ENCODE results near the gene KCNG1.
"Not testable (repeated sequence)": the region's sequence is repeated elsewhere in the genome, so short reads cannot be mapped to it uniquely, and the experiment has no call there.

KCNG1 gene

DNA sequence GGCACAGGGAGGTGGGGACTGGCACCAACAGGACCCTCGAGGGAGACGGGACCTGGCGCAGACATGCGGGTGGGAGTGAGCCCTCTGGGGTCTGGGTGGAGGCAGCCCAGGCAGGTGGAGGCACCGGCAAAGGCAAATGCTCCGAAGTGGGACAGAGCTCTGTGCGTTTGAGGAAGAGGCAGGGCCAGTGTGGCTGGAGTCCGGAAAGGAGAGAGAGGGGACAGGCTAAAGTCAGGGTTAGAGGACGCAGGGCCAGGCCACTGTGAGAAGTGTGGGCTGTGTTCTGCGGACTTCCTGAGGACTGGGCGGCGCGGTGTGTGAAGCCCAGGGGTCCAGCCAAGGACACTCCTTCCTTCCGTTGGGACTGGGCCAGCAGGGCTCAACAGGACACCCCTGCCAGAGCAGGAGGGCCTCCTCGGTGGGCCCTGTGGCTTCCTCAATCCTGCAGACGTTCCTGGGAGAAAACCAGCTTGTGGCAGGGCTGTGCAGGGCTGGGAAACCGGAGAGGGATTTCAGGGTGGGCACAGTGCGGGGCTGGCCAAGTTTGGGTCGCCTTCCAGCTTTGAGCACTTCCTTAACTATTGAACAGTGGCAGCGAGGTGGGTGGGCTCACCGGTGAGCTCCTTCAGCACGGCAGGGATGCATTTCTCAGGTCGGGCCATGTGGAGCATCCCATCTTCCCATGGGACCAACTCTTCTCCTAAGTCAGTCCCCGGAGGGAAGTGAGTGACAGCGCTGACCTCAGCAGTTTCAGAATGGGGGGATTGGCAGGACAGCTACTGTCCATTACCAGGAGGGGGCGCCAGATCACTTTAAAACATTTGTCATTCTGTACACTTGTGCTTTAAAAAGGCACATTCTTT is 41.8 kb downstream of the KCNG1 start:
- DNase-seq, result peak; percentile 12 to 26

DNA sequence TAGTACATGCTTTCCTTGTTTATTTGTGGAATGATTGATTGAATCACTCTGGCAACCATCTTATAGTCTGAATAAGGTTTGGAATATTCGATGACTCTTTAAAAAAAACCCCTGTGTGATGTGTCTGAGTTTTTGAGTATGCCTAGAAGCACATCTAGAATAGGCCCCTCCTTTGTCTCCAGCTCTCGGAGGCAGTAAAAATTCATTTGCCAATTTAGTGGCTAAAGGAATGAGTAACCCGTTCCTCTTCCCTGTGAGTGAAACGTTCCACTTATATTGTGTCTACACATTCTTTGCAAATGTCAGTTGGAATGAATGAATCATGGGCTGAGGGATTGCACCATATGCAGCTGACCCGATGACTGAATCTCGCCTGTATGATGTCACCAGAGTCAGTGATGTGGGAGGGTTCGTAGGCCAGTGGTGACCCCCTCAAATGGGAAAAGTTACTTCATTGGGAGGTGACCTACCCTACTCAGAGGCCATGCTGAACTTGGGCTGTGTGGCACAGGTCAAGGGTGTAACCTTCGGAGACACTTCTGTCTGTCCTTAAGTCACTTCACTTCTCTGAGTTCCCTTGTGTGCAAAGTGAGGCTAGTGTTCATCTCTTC is 42.7 kb downstream of the KCNG1 start:
- DNase-seq, result peak in 1 of 2 donors; percentile 29

DNA sequence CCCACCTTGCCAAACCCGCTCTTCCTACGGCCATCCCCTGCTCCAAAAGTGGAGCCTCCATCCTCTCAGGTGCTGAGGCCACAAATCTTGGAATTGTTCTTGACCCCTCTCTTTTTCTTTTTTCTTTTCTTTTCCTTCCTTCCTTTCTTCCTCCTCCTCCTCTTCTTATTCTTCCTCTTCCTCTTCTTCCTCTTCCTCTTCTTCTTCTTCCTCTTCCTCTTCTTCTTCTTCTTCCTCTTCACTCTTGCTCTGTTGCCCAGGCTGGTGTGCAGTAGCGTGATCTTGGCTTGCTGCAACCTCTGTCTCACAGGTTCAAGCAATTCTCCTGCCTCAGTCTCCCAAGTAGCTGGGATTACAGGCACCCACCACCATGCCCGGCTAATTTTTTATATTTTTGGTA is 44.4 kb downstream of the KCNG1 start:
- DNase-seq, result not testable (repeated sequence)

DNA sequence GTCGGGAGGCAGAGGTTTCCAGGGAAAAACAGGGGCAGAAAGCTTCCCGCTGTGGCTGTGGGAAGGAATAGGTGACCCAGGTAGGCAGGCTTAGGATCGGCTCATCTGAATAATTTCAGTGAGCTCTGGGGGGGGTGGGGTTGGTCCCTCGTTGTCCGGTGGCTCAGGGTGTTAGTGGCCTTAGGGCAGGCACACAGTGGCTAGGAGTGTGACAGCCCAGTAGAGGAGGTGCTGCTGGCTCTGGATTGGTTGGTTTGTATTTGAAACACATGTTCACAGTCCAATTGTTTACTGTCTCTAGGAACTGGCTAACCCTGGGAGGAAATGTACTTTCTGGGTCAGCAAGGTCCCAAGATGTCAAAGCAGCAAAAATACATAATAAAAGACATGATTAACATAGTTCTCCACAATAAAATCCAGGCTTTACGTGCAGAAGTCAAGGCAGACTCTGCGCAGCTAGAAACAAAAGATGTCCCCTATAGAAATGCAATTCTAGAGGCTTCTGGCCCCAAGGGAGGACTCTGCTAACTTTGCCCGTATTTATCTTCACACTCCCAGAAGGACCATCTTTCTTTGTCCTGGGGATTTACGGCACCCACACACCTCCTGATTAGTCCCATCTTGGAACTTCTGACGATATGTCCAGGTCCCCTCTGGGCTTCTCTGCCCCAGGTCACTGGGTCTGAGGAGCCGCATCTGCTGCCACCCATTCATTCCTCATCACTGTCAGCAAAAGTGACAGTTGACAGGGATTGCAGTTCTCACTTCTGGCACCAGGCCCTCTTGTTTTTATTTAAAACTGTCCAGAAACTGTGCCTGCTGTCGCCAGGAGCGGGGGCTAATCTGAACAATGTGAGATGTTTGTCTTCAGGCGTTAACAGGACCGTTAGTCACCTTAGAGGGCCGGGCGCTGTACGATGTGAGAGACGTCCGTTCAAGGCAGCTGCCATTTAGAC is 45.6 kb downstream of the KCNG1 start:
- DNase-seq, result no peak

DNA sequence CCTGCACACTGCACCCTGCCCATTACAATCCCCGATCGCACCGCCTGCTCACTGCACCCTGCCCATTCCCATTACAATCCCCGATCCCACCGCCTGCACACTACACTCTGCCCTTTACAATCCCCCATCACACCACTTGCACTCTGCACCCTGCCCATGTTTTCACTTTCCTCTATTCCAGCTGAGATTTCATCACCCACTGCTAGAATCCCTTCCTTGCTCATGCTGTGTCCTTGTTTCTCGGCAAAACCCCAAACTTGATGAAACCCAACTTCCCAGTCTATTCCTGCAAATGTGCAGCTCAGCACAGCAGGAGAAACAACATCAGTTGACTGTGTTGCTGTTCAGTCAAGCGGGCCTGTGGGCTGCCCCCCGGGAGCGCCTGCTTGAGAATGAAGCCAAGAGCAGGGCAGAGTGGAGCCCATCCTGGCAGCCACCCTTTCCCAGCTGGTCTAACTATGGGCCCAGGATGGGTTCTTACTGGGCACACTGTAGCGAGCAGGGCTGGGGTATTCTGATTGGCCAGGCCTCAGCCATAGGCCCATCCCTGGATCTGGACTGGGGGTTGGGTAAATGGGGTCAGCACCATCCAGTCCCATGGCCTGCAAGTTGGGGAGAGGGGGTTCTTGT is 47.1 kb downstream of the KCNG1 start:
- DNase-seq, result no peak

DNA sequence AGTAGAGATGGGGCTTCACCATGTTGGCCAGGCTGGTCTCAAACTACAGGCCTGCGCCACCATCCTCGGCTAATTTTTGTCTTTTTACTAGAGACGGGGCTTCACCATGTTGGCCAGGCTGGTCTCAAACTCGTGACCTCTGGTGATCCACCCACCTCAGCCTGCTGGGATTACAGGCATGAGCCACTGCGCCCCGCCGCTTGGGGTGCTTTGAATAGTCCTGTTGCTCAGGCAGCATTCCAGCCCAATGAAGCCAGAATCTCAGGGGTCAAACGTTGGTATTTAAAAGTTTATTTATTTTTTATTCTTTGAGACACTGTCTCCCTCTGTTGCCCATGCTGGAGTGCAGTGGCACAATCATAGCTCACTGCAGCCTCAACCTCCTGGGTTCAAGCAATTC is 53.0 kb downstream of the KCNG1 start:
- DNase-seq, result no peak

DNA sequence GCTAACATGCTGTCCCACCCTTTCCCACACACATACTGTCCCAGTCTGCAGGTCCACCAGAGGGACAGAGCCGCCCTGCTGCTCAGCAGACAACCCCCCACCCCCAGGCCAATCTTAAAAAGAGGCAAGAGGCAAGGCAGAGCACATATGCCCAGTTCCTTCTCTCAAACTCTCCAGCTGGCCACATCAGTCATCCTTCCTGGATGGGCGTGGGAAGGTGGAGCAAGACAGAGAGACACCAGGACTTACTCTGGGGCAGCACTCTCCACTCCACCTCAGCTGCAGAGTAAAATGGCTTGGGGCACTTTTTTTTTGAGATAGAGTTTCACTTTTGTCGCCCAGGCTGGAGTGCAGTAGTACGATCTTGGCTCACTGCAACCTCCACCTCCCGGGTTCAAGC is 53.5 kb downstream of the KCNG1 start:
- no peak for DNase-seq

DNA sequence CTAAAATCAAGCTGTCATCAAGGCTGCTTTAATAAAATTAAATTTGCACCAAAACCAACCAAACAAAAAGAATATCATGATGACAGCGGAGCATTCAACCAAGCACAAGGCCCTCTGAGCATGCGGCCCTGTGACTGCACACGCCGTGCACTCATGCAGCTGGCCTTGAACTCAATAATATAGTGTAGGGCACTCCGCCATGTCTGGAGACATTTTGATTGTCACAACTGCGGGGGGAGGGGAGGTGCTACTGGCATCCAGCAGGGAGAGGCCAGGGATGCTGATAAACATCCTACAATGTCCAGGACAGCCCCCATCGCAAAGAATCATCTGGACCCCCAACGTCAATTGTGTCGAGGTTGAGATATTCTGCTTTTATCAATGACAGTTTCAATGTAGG is 54.6 kb downstream of the KCNG1 start:
- DNase-seq, result no peak

DNA sequence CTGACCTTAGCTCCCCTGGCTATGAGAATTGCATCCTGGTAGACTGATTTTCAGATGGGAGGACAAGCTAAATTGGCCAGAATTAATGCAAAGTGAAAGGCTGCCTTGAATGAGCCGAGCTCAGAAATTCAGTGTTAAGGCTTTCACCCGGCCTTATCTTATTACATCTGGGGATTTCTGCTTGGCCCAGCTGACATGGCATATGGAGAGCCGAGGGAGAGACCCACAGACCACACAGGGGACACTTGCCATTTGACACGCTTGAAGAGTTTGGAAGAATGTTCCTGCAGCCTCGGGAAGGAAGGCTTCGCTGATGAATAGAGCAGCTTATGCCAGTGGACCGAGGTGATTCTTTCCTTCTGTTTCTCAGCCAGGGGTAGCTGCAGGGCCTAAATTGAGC is 55.3 kb downstream of the KCNG1 start:
- DNase-seq, result no peak

DNA sequence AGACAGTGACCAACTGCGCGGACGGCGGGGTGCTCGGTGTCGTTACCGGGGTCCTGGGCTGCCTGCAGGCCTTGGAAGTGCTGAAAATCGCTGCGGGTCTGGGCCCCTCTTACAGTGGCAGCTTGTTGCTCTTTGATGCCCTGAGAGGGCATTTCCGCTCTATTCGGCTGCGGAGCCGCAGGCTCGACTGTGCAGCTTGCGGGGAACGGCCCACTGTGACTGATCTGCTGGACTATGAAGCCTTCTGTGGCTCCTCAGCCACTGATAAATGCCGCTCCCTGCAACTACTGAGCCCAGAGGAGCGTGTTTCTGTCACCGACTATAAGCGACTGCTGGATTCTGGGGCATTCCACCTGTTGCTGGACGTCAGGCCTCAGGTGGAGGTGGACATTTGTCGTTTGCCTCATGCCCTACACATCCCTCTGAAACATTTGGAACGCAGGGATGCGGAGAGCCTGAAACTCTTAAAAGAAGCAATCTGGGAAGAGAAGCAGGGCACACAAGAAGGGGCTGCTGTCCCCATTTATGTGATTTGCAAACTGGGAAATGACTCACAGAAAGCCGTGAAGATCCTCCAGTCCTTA is 63.3 kb downstream of the KCNG1 start:
- DNase-seq, result no peak

DNA sequence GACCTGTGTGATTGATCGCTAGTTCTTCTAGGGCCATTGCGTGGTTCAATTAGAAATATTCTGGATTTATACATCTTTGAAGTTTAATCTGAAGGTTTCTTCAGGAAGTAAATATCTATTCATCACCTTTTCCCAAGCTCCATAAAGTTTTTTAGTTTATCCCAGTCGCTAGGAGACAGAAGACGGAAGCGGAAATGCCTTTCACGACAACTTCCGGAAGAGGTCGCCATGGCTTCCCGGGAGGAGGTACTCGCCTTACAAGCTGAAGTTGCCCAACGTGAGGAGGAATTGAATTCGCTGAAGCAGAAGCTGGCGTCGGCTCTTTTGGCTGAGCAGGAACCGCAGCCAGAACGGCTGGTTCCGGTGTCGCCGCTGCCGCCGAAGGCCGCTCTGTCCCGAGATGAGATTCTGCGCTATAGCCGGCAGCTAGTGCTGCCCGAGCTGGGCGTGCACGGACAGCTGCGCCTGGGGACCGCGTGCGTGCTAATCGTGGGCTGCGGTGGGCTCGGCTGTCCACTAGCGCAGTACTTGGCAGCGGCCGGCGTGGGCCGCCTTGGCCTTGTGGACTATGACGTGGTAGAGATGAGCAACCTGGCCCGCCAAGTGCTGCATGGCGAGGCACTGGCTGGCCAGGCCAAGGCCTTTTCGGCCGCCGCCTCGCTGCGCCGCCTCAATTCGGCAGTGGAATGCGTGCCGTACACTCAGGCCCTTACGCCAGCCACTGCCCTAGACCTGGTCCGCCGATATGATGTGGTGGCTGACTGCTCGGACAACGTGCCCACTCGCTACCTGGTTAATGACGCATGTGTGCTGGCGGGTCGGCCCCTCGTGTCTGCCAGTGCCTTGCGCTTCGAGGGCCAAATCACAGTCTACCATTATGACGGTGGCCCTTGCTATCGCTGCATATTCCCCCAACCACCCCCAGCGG is 64.0 kb downstream of the KCNG1 start, which contains the start of gene MOCS3:
TSS of gene MOCS3 (plus strand) at position 204 of the 928 bp plus-strand sequence. CDS start at position 229, 25 bp downstream.
- DNase-seq, result peak; percentile 82 to 97

DNA sequence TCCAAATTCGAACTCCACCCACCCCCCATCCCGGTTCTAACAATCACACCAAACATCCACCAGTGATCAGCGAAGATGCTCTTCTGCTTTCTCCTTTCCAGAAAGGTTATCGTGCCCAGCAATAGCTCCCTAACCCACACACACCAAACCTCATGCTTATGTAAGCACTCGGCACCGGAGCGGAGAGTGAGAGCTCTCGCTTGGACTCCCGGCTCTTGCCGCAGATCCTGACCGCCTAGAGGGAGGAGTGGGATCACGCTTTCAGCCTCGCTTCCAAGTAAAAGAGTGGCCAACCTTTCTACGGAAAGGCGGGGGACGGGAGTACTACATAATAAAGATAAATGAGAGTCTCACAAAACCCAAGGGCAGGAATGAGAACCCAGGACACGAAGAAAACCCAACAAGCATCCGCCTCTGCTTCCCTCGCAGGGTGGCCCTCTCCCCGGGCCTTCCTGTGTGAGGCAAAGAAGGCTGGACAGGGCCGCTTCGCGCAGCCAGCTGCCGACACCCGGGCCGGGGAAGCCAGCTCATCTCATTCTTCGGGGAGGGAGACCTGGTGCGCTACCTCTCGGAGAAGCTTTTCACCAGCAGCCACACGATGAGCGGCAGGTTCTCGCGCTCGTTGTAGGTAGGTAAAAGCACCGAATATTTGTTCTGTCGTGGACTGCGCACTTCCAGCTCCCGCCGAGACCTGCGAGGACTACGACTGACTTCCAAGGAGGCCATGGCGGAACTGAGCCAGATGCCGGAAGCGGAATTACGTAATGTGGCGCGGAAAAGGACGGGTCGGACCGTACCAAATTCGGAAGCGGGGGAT is 64.9 kb downstream of the KCNG1 start, which contains the start of gene DPM1:
TSS of gene DPM1 (minus strand) at position 735 of the 817 bp plus-strand sequence. CDS start at position 726, 9 bp downstream.
- DNase-seq, result peak; percentile 87 to 97

DNA sequence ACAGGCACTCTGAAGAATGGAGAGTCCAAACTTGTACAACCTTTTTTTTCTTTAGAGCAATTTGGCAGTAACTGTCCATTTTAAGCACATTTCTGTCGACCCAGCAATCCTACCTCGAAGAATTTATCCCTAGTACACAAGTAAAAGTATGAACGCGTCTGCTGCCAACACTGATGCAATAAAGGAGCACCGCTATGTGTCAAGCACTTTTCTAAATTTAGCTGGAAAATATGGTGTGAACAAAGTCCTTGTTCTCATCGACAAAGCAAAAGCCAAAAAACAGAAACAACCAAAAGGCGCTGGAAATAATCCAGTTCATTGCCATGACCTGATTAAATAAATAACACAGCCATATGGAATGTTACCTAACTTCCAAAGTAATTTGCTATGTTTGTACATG is 65.6 kb downstream of the KCNG1 start:
- no peak for DNase-seq

DNA sequence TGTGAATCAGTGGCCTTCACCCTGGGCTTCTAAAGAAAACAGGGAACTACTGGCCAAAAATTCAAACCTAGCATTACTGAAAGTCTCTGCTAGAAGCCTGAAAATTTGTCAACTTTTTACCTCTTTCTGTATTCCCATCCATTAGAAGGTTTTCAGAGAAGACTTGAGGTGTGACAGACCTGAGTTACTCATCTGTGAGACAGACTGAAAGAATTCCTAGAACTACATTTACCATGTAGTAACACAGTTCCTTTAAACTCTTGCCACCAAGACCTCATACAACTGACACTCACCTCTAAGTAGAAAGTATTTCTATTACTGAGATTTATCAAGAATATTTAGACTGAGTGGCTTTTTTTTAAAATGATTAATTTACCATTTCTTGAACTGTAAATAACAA is 69.1 kb downstream of the KCNG1 start:
- no peak for DNase-seq
